Measurements from ENCODE around the gene KRTAP19-5. TPM values are rescaled to one million over a fixed set of nuclear protein-coding genes. Genes with fewer than 3 reads are reported as not detected.

The KRTAP19-5 gene
- total RNA-seq, 3 donors from 2014 or later (not counting 1 experiment from before 2014, with no cell fraction given): not detected

DNA sequence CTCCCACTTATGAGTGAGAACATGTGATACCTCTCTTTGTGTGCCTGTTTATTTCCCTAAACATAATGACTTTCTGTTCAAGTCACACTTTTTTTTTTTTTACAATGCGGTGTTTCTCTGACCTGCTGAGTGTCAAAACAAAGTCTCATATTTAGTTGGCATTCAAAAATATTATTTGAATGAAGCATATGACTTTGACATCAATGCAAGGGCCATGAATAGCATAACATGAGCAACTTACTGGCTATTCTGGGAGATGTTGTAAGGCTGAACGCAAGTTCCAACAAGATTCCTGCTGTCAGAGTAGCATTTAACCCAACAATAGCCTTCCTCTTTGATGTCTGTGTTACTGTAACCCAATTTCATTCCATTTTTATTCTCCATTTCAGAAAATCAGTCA is 19.8 kb downstream of the KRTAP19-5 start:
- H3K27ac Mint-ChIP-seq: no peak overlapping the region
- peaks cover 7 to 8% of the 10 kb centered on the region in 2 donors for H3K9me3 Mint-ChIP-seq
- Histone ChIP-seq H3K9me3 (ENCODE audit: control insufficient read depth, insufficient read depth, low read length) (peaks cover 8% of the 10 kb centered on the region), H3K4me3 (ENCODE audit: low read length) (no peak overlapping the region), H3K36me3 (ENCODE audit: control insufficient read depth, insufficient read depth, low read length) (no peaks in the 10 kb centered on the region), H3K27ac (ENCODE audit: low read length) (no peak overlapping the region), H3K4me1 (ENCODE audit: control insufficient read depth, insufficient read depth, low read length) (no peaks in the 10 kb centered on the region), H3K27me3 (ENCODE audit: control insufficient read depth, insufficient read depth, low read length) (no peaks in the 10 kb centered on the region)
- intact Hi-C loops (cut with micrococcal nuclease): no loop called here
- no peak overlapping the region for H3K4me3 Mint-ChIP-seq
- ATAC-seq: no peak
- WGBS (ENCODE audit: insufficient coverage): 100% methylated on average over 1 of the region's 2 CpGs
- H3K36me3 Mint-ChIP-seq: no peaks in the 10 kb centered on the region
- no peaks in the 10 kb centered on the region for H3K4me1 Mint-ChIP-seq
- DNase-seq: no peak
- TF ChIP-seq, protein P1, sequence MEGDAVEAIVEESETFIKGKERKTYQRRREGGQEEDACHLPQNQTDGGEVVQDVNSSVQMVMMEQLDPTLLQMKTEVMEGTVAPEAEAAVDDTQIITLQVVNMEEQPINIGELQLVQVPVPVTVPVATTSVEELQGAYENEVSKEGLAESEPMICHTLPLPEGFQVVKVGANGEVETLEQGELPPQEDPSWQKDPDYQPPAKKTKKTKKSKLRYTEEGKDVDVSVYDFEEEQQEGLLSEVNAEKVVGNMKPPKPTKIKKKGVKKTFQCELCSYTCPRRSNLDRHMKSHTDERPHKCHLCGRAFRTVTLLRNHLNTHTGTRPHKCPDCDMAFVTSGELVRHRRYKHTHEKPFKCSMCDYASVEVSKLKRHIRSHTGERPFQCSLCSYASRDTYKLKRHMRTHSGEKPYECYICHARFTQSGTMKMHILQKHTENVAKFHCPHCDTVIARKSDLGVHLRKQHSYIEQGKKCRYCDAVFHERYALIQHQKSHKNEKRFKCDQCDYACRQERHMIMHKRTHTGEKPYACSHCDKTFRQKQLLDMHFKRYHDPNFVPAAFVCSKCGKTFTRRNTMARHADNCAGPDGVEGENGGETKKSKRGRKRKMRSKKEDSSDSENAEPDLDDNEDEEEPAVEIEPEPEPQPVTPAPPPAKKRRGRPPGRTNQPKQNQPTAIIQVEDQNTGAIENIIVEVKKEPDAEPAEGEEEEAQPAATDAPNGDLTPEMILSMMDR (IDR thresholded peaks at IDR 0.05): no peak
- no peaks in the 10 kb centered on the region for H3K27me3 Mint-ChIP-seq (ENCODE audit: low read depth in 2 of 2)

DNA sequence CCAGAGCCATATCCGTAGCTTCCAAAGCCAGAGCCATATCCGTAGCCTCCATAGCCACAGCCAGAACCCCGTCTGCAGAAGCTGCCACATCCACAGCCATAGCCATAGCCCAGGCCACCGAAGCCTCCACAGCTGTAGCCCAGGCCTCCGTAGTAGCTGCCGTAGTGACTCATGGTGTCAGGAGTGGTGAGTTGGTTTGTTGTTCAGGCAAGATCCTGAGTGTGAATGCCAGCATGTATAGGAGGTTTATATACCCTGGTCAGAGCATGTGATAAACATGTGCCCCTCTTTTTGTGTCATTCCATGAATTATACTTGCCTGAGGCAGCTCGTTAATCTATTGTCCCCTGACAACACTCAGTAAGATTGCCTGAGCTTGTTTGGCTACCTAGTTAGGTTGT is 21.8 kb downstream of the KRTAP19-5 start, which contains the start of gene KRTAP19-1:
KRTAP19-1 (minus strand) TSS at position 223 of the 400 bp plus-strand sequence; CDS start at position 173, 50 bp downstream.
- intact Hi-C loops (cut with micrococcal nuclease): no loop called here
- WGBS (ENCODE audit: insufficient coverage): 87% methylated on average over 7 of the region's 7 CpGs
- no peak for DNase-seq
- H3K9me3 Mint-ChIP-seq: peaks cover 4 to 5% of the 10 kb centered on the region in 2 donors
- no peaks in the 10 kb centered on the region for H3K27me3 Mint-ChIP-seq (ENCODE audit: low read depth in 2 of 2)
- TF ChIP-seq, protein P1 (IDR thresholded peaks at IDR 0.05): no peak
- no peaks in the 10 kb centered on the region for H3K36me3 Mint-ChIP-seq
- Histone ChIP-seq H3K4me1 (ENCODE audit: control insufficient read depth, insufficient read depth, low read length) (no peaks in the 10 kb centered on the region), H3K27ac (ENCODE audit: low read length) (no peak within 1 kb of the TSS), H3K36me3 (ENCODE audit: control insufficient read depth, insufficient read depth, low read length) (no peaks in the 10 kb centered on the region), H3K4me3 (ENCODE audit: low read length) (no peak within 1 kb of the TSS), H3K27me3 (ENCODE audit: control insufficient read depth, insufficient read depth, low read length) (no peaks in the 10 kb centered on the region), H3K9me3 (ENCODE audit: control insufficient read depth, insufficient read depth, low read length) (no peaks in the 10 kb centered on the region)
- H3K4me1 Mint-ChIP-seq: no peaks in the 10 kb centered on the region
- no peak within 1 kb of the TSS for H3K27ac Mint-ChIP-seq
- ATAC-seq: no peak
- H3K4me3 Mint-ChIP-seq: no peak within 1 kb of the TSS

- DNase-seq (no peak), ATAC-seq (no peak)
- Histone ChIP-seq H3K27me3 (ENCODE audit: control insufficient read depth, insufficient read depth, low read length) (no peaks in the 10 kb centered on the region), H3K27ac (ENCODE audit: low read length) (no peak overlapping the region), H3K4me3 (ENCODE audit: low read length) (no peak overlapping the region), H3K4me1 (ENCODE audit: control insufficient read depth, insufficient read depth, low read length) (no peaks in the 10 kb centered on the region), H3K9me3 (ENCODE audit: control insufficient read depth, insufficient read depth, low read length) (no peaks in the 10 kb centered on the region), H3K36me3 (ENCODE audit: control insufficient read depth, insufficient read depth, low read length) (no peaks in the 10 kb centered on the region)
- Mint-ChIP-seq H3K4me1 (no peaks in the 10 kb centered on the region), H3K9me3 (peaks cover 4 to 8% of the 10 kb centered on the region in 2 donors), H3K4me3 (no peak overlapping the region), H3K36me3 (no peaks in the 10 kb centered on the region), H3K27me3 (ENCODE audit: low read depth in 2 of 2) (no peaks in the 10 kb centered on the region), H3K27ac (no peak overlapping the region)
- WGBS (ENCODE audit: insufficient coverage): 69% methylated on average over 3 of the region's 4 CpGs
- TF ChIP-seq, protein P1 (IDR thresholded peaks at IDR 0.05): no peak
- intact Hi-C loops (cut with micrococcal nuclease): no loop called here
These were observed 22.7 kb downstream of the KRTAP19-5 start for GRCh38 chr21:30479259-30479658.

- H3K27ac Mint-ChIP-seq: no peak overlapping the region
- no peaks in the 10 kb centered on the region for H3K4me1 Mint-ChIP-seq
- no peaks in the 10 kb centered on the region for H3K27me3 Mint-ChIP-seq (ENCODE audit: low read depth in 2 of 2)
- H3K9me3 Mint-ChIP-seq: peaks cover 4 to 8% of the 10 kb centered on the region in 2 donors
- intact Hi-C loops (cut with micrococcal nuclease): no loop called here
- Histone ChIP-seq H3K27ac (ENCODE audit: low read length) (no peak overlapping the region), H3K9me3 (ENCODE audit: control insufficient read depth, insufficient read depth, low read length) (no peaks in the 10 kb centered on the region), H3K4me3 (ENCODE audit: low read length) (no peak overlapping the region), H3K4me1 (ENCODE audit: control insufficient read depth, insufficient read depth, low read length) (no peaks in the 10 kb centered on the region), H3K36me3 (ENCODE audit: control insufficient read depth, insufficient read depth, low read length) (no peaks in the 10 kb centered on the region), H3K27me3 (ENCODE audit: control insufficient read depth, insufficient read depth, low read length) (no peaks in the 10 kb centered on the region)
- no peak overlapping the region for H3K4me3 Mint-ChIP-seq
- DNase-seq: no peak
- TF ChIP-seq, protein P1 (IDR thresholded peaks at IDR 0.05): no peak
- no peaks in the 10 kb centered on the region for H3K36me3 Mint-ChIP-seq
- ATAC-seq: no peak
- 54% methylated on average over 3 of the region's 3 CpGs for WGBS (ENCODE audit: insufficient coverage)
These were observed 23.9 kb downstream of the KRTAP19-5 start for GRCh38 chr21:30478004-30478403.
